ENCODE data around the gene PRKG1.

The PRKG1 gene

GRCh38 chr10:51619365-51619764 lies 545.1 kb downstream of the PRKG1 start:
- Mint-ChIP-seq H3K4me1 (ENCODE audit: low read depth) (no peaks in the 10 kb centered on the region), H3K9me3 (no peaks in the 10 kb centered on the region)

GRCh38 chr10:51620131-51620530 lies 545.8 kb downstream of the PRKG1 start:
- Mint-ChIP-seq H3K27ac (no peak overlapping the region), H3K27me3 (peaks cover 6% of the 10 kb centered on the region), H3K4me3 (no peak overlapping the region), H3K4me1 (ENCODE audit: low read depth) (no peaks in the 10 kb centered on the region), H3K36me3 (ENCODE audit: low read depth) (no peaks in the 10 kb centered on the region), H3K9me3 (no peaks in the 10 kb centered on the region)

More at GRCh38 chr10:51619365-51619764, 545.1 kb downstream of the PRKG1 start:
- H3K36me3 Mint-ChIP-seq (ENCODE audit: low read depth), result no peaks in the 10 kb centered on the region
- no peak overlapping the region for H3K27ac Mint-ChIP-seq
- H3K27me3 Mint-ChIP-seq, result peaks cover 1% of the 10 kb centered on the region
- no peak overlapping the region for H3K4me3 Mint-ChIP-seq

- Mint-ChIP-seq H3K4me3 (no peak overlapping the region), H3K27ac (no peak overlapping the region), H3K27me3 (peaks cover 6% of the 10 kb centered on the region), H3K4me1 (ENCODE audit: low read depth) (no peaks in the 10 kb centered on the region), H3K36me3 (ENCODE audit: low read depth) (no peaks in the 10 kb centered on the region), H3K9me3 (no peaks in the 10 kb centered on the region)
Observed at GRCh38 chr10:51624013-51624412, 549.7 kb downstream of the PRKG1 start.

GRCh38 chr10:51629934-51630639 lies 555.8 kb downstream of the PRKG1 start:
- no peak overlapping the region for H3K27ac Mint-ChIP-seq
- H3K4me1 Mint-ChIP-seq (ENCODE audit: low read depth), result no peaks in the 10 kb centered on the region
- H3K36me3 Mint-ChIP-seq (ENCODE audit: low read depth), result no peaks in the 10 kb centered on the region
- H3K27me3 Mint-ChIP-seq, result peaks cover 8% of the 10 kb centered on the region
- no peaks in the 10 kb centered on the region for H3K9me3 Mint-ChIP-seq
- H3K4me3 Mint-ChIP-seq, result no peak overlapping the region

GRCh38 chr10:51630640-51631005 lies 556.3 kb downstream of the PRKG1 start:
- Mint-ChIP-seq H3K4me3 (no peak overlapping the region), H3K9me3 (no peaks in the 10 kb centered on the region), H3K4me1 (ENCODE audit: low read depth) (no peaks in the 10 kb centered on the region), H3K36me3 (ENCODE audit: low read depth) (no peaks in the 10 kb centered on the region), H3K27me3 (peaks cover 8% of the 10 kb centered on the region), H3K27ac (no peak overlapping the region)

- H3K27ac Mint-ChIP-seq, result no peak overlapping the region
- H3K36me3 Mint-ChIP-seq (ENCODE audit: low read depth), result no peaks in the 10 kb centered on the region
- H3K4me1 Mint-ChIP-seq (ENCODE audit: low read depth), result no peaks in the 10 kb centered on the region
- H3K27me3 Mint-ChIP-seq, result peaks cover 13% of the 10 kb centered on the region
- no peaks in the 10 kb centered on the region for H3K9me3 Mint-ChIP-seq
- no peak overlapping the region for H3K4me3 Mint-ChIP-seq
Observed at GRCh38 chr10:51635436-51635835, 561.1 kb downstream of the PRKG1 start.

GRCh38 chr10:51638211-51638610 lies 563.9 kb downstream of the PRKG1 start:
- Mint-ChIP-seq H3K27me3 (peaks cover 12% of the 10 kb centered on the region), H3K4me1 (ENCODE audit: low read depth) (no peaks in the 10 kb centered on the region), H3K4me3 (no peak overlapping the region), H3K36me3 (ENCODE audit: low read depth) (no peaks in the 10 kb centered on the region), H3K9me3 (no peaks in the 10 kb centered on the region), H3K27ac (no peak overlapping the region)

GRCh38 chr10:51638737-51639136 lies 564.5 kb downstream of the PRKG1 start:
- no peak overlapping the region for H3K4me3 Mint-ChIP-seq
- H3K4me1 Mint-ChIP-seq (ENCODE audit: low read depth), result no peaks in the 10 kb centered on the region
- no peaks in the 10 kb centered on the region for H3K9me3 Mint-ChIP-seq
- peaks cover 7% of the 10 kb centered on the region for H3K27me3 Mint-ChIP-seq
- H3K27ac Mint-ChIP-seq, result no peak overlapping the region
- no peaks in the 10 kb centered on the region for H3K36me3 Mint-ChIP-seq (ENCODE audit: low read depth)

GRCh38 chr10:51640120-51640819 lies 566.0 kb downstream of the PRKG1 start:
- H3K4me3 Mint-ChIP-seq, result no peak overlapping the region
- H3K4me1 Mint-ChIP-seq (ENCODE audit: low read depth), result no peaks in the 10 kb centered on the region
- H3K36me3 Mint-ChIP-seq (ENCODE audit: low read depth), result no peaks in the 10 kb centered on the region
- H3K27ac Mint-ChIP-seq, result no peak overlapping the region
- H3K27me3 Mint-ChIP-seq, result peaks cover 8% of the 10 kb centered on the region
- no peaks in the 10 kb centered on the region for H3K9me3 Mint-ChIP-seq

GRCh38 chr10:51642581-51642980 lies 568.3 kb downstream of the PRKG1 start:
- Mint-ChIP-seq H3K9me3 (no peaks in the 10 kb centered on the region), H3K27me3 (peaks cover 5% of the 10 kb centered on the region), H3K27ac (no peak overlapping the region)

GRCh38 chr10:51643734-51644133 lies 569.4 kb downstream of the PRKG1 start:
- H3K36me3 Mint-ChIP-seq (ENCODE audit: low read depth), result no peaks in the 10 kb centered on the region
- H3K27me3 Mint-ChIP-seq, result peaks cover 3% of the 10 kb centered on the region
- H3K4me3 Mint-ChIP-seq, result no peak overlapping the region
- no peak overlapping the region for H3K27ac Mint-ChIP-seq
- H3K4me1 Mint-ChIP-seq (ENCODE audit: low read depth), result no peaks in the 10 kb centered on the region
- no peaks in the 10 kb centered on the region for H3K9me3 Mint-ChIP-seq

More at GRCh38 chr10:51642581-51642980, 568.3 kb downstream of the PRKG1 start:
- no peak overlapping the region for H3K4me3 Mint-ChIP-seq
- H3K4me1 Mint-ChIP-seq (ENCODE audit: low read depth), result no peaks in the 10 kb centered on the region
- H3K36me3 Mint-ChIP-seq (ENCODE audit: low read depth), result no peaks in the 10 kb centered on the region

- no peaks in the 10 kb centered on the region for H3K36me3 Mint-ChIP-seq (ENCODE audit: low read depth)
- H3K27me3 Mint-ChIP-seq, result peaks cover 4% of the 10 kb centered on the region
- H3K4me3 Mint-ChIP-seq, result no peak overlapping the region
- no peak overlapping the region for H3K27ac Mint-ChIP-seq
- H3K9me3 Mint-ChIP-seq, result no peaks in the 10 kb centered on the region
- no peaks in the 10 kb centered on the region for H3K4me1 Mint-ChIP-seq (ENCODE audit: low read depth)
Observed at GRCh38 chr10:51649064-51649463, 574.8 kb downstream of the PRKG1 start.

GRCh38 chr10:51651063-51651462 lies 576.8 kb downstream of the PRKG1 start:
- Mint-ChIP-seq H3K36me3 (ENCODE audit: low read depth) (no peaks in the 10 kb centered on the region), H3K4me3 (no peak overlapping the region), H3K27me3 (peaks cover 5% of the 10 kb centered on the region), H3K9me3 (no peaks in the 10 kb centered on the region), H3K4me1 (ENCODE audit: low read depth) (no peaks in the 10 kb centered on the region), H3K27ac (no peak overlapping the region)

GRCh38 chr10:51653025-51653424 lies 578.7 kb downstream of the PRKG1 start:
- peaks cover 9% of the 10 kb centered on the region for H3K27me3 Mint-ChIP-seq
- no peak overlapping the region for H3K4me3 Mint-ChIP-seq
- H3K9me3 Mint-ChIP-seq, result no peaks in the 10 kb centered on the region
- no peaks in the 10 kb centered on the region for H3K36me3 Mint-ChIP-seq (ENCODE audit: low read depth)
- H3K27ac Mint-ChIP-seq, result no peak overlapping the region
- H3K4me1 Mint-ChIP-seq (ENCODE audit: low read depth), result no peaks in the 10 kb centered on the region

GRCh38 chr10:51654918-51655317 lies 580.6 kb downstream of the PRKG1 start:
- H3K36me3 Mint-ChIP-seq (ENCODE audit: low read depth), result no peaks in the 10 kb centered on the region
- H3K4me3 Mint-ChIP-seq, result no peak overlapping the region
- H3K27me3 Mint-ChIP-seq, result peaks cover 9% of the 10 kb centered on the region
- H3K4me1 Mint-ChIP-seq (ENCODE audit: low read depth), result no peaks in the 10 kb centered on the region
- no peak overlapping the region for H3K27ac Mint-ChIP-seq
- H3K9me3 Mint-ChIP-seq, result no peaks in the 10 kb centered on the region

GRCh38 chr10:51656503-51656902 lies 582.2 kb downstream of the PRKG1 start:
- no peaks in the 10 kb centered on the region for H3K4me1 Mint-ChIP-seq (ENCODE audit: low read depth)
- no peaks in the 10 kb centered on the region for H3K36me3 Mint-ChIP-seq (ENCODE audit: low read depth)
- H3K27ac Mint-ChIP-seq, result no peak overlapping the region
- H3K4me3 Mint-ChIP-seq, result no peak overlapping the region
- H3K27me3 Mint-ChIP-seq, result peaks cover 9% of the 10 kb centered on the region
- H3K9me3 Mint-ChIP-seq, result no peaks in the 10 kb centered on the region

Measured in stimulated activated naive CD8-positive, alpha-beta T cell treated with anti-CD3 and anti-CD28 coated beads, Interleukin-15, Interleukin-2, amounts not matched to agents 100 ng/mL and 50 ng/mL, for 24 hours (primary cell).